ENCODE data around the gene FUT3. TPM values are rescaled to one million over a fixed set of nuclear protein-coding genes. Genes with fewer than 3 reads are reported as not detected.

Gene FUT3
- total and polyA plus RNA-seq, 9 of the 15 experiments (the other 6 are each of a cell fraction or from before 2014, with no cell fraction given): 0.09 TPM; not detected in 8

GRCh38 chr19:5850743-5851293, 431 bp downstream of the FUT3 start:
- Histone ChIP-seq H4K20me1 (replicated peaks; ENCODE audit: control insufficient read depth, insufficient read depth, low read length) (0 out of 2 replicates have a peak, but pooled peaks cover 4% of the 10 kb centered on the region), H3K9me3 (replicated peaks; ENCODE audit: control insufficient read depth, insufficient read depth, low read depth, low read length) (no peaks in the 10 kb centered on the region), H2AFZ (ENCODE audit: low read depth, low read length) (no peak overlapping the region), H3K9ac (ENCODE audit: insufficient read depth in 1 of 2, low read depth in 2 of 2, low read length in 2 of 2) (no peak overlapping the region), H3K4me1 (replicated peaks in 1 of 2; ENCODE audit: control insufficient read depth in 2 of 2, insufficient read depth in 2 of 2, low read length in 2 of 2) (no peaks in the 10 kb centered on the region; a peak in 1 of 5 replicates), H3K4me2 (ENCODE audit: insufficient read depth, low read length) (no peak overlapping the region), H3K27me3 (ENCODE audit: control insufficient read depth in 2 of 2, insufficient read depth in 2 of 2, low read length in 2 of 2) (peaks cover 21 to 37% of the 10 kb centered on the region in 2 experiments), H3K4me3 (no peak overlapping the region), H3K9me1 (ENCODE audit: control insufficient read depth, insufficient read depth, low read length) (no peaks in the 10 kb centered on the region), H3K27ac (ENCODE audit: extremely low read depth, low read depth, low read length) (no peak overlapping the region), H3K36me3 (ENCODE audit: control insufficient read depth, insufficient read depth, low read length) (no peaks in the 10 kb centered on the region), H3K79me2 (ENCODE audit: control insufficient read depth, insufficient read depth, low read length) (no peaks in the 10 kb centered on the region)
- WGBS (ENCODE audit: insufficient coverage, low coverage, missing lambda C conversion rate): 8% methylated on average over 5 of the region's 5 CpGs
- intact Hi-C loops (cut with micrococcal nuclease): no loop called here
- POLR2A ChIA-PET: interaction anchor here (0.5 to 1.8 kb wide), 3 partner anchors 23 to 310 kb away, joined by 4 to 7 read pairs (median 4); no protein-coding TSS in a partner anchor
- CTCF ChIA-PET (ENCODE audit: low intra/inter-chr PET ratio): no interaction called here
- ATAC-seq: peak; percentile 77
- no peak for FAIRE-seq
- no TSS peak for BruUV-seq (replicated peaks)
- peak in 3 of 4 experiments; percentile 5 to 6 (median 6) for DNase-seq (ENCODE audit: extremely low read depth in 1 of 4, low spot score in 3 of 4)
- in situ Hi-C loops (cut with MboI): no loop called here
- TF ChIP-seq JUND (IDR thresholded peaks at IDR 0.05; ENCODE audit: borderline replicate concordance, low read depth, low read length) (peak; percentile 24; the same call in 1 of the 2 replicates), JUND (tag; IDR thresholded peaks at IDR 0.05; ENCODE audit: borderline replicate concordance, low read depth, low read length) (no peak), ARID1B (IDR thresholded peaks at IDR 0.05) (0 out of 2 replicates have a peak, but pooled peaks have one; percentile 10), ATF3 (IDR thresholded peaks at IDR 0.05) (peak; percentile 94), ATF3 (CRISPR knock-in tag; conservative IDR thresholded peaks at IDR 0.05) (no peak), ZNF785 (CRISPR knock-in tag; IDR thresholded peaks at IDR 0.05) (no peak), RB1 (IDR thresholded peaks at IDR 0.05; ENCODE audit: low read depth) (no peak), DPF2 (IDR thresholded peaks at IDR 0.05) (0 out of 2 replicates have a peak, but pooled peaks have one; percentile 17), IRF9 (tag; IDR thresholded peaks at IDR 0.05) (0 out of 2 replicates have a peak, but pooled peaks have one; percentile 35), ZC3H4 (CRISPR knock-in tag; IDR thresholded peaks at IDR 0.05; ENCODE audit: borderline replicate concordance) (no peak), KLF13 (tag; IDR thresholded peaks at IDR 0.05; ENCODE audit: borderline replicate concordance, low read depth) (no peak), GTF2E2 (tag; IDR thresholded peaks at IDR 0.05) (no peak), THAP7 (CRISPR knock-in tag; IDR thresholded peaks at IDR 0.05) (no peak), CEBPG (CRISPR knock-in tag; IDR thresholded peaks at IDR 0.05) (peak; percentile 87), CEBPG (tag; conservative IDR thresholded peaks at IDR 0.05 in 1 of 2, IDR thresholded peaks at IDR 0.05 in 1 of 2) (peak; percentile 88 to 97), ZNF224 (CRISPR knock-in tag; IDR thresholded peaks at IDR 0.05) (no peak), RBM39 (optimal IDR thresholded peaks at IDR 0.05; ENCODE audit: low read depth, low read length) (no peak), EHMT2 (IDR thresholded peaks at IDR 0.05) (no peak), NFIC (IDR thresholded peaks at IDR 0.05) (peak; percentile 45; the same call in 1 of the 2 replicates), ATF7 (IDR thresholded peaks at IDR 0.05) (peak; percentile 55; the same call in 1 of the 2 replicates), ZBTB7A (IDR thresholded peaks at IDR 0.05; ENCODE audit: borderline replicate concordance, control insufficient read depth, low read depth, low read length) (no peak), ZNF384 (IDR thresholded peaks at IDR 0.05; ENCODE audit: low read depth, low read length) (peak; percentile 50; the same call in 1 of the 2 replicates), ZEB2 (IDR thresholded peaks at IDR 0.05) (peak; percentile 50; the same call in 1 of the 2 replicates)

All from K562 (cell line).